PC-3 (cell line): ENCODE results near the gene MAPK1. TPM values are rescaled to one million over a fixed set of nuclear protein-coding genes. Genes with fewer than 3 reads are reported as not detected.
"Not testable (repeated sequence)": the region's sequence is repeated elsewhere in the genome, so short reads cannot be mapped to it uniquely, and the experiment has no call there.

Experiments
- ATAC-seq: fragments of 200-7000 bp; cut with Tn5 transposase; 2 replicates; pipeline ENCODE4 v1.9.1; 2020; ENCODE audit warnings: mild to moderate bottlenecking, moderate library complexity
- BruUV-seq: library from RNA; stranded (reverse); fragments of 400-500 nt; replicated peaks from 2 replicates; lab custom pipeline; 2021; lab: Mats Ljungman, UMichigan
- CTCF ChIA-PET: fragments of 300-600 bp; sonication (Branson Sonifier 250); formaldehyde crosslinking; loops from one replicate; lab custom pipeline; 2022; ENCODE audit warnings: antibody characterized with exemption; lab: Charles Lee
- POLR2A ChIA-PET: fragments of 300-600 bp; sonication (Branson Sonifier 250); formaldehyde crosslinking; loops from one replicate; lab custom pipeline; 2022; ENCODE audit warnings: antibody characterized with exemption; ENCODE audit not compliant: unreplicated experiment; lab: Charles Lee
- DNase-seq: peaks from one replicate; pipeline ENCODE4 v3.0.0-alpha.2; 2015
- H2AFZ ChIP-seq: fragments of 300-600 bp; sonication (generic); 2 replicates; pipeline ENCODE4 v1.6.0; 2016; ENCODE audit warnings: antibody characterized with exemption, low read length
- H3F3A ChIP-seq: fragments of 300-600 bp; sonication (generic); one replicate; pipeline ENCODE4 v1.6.0; 2017; ENCODE audit warnings: antibody characterized with exemption, low read length, control low read depth, mild to moderate bottlenecking; ENCODE audit not compliant: unreplicated experiment
- H3K27ac ChIP-seq: fragments of 300-600 bp; sonication (generic); 2 replicates; pipeline ENCODE4 v1.5.1; 2016; ENCODE audit warnings: mild to moderate bottlenecking, low read length
- H3K27me3 ChIP-seq: fragments of 300-600 bp; sonication (generic); 2 replicates; pipeline ENCODE4 v1.6.1; 2016; ENCODE audit warnings: low read length, mixed read lengths
- H3K36me3 ChIP-seq: fragments of 300-600 bp; sonication (generic); 2 replicates; pipeline ENCODE4 v1.6.1; 2016; ENCODE audit warnings: low read depth, mixed run types, low read length, mixed read lengths
- H3K4me1 ChIP-seq: fragments of 300-600 bp; sonication (generic); 2 replicates; pipeline ENCODE4 v1.5.1; 2016; ENCODE audit warnings: low read length; ENCODE audit not compliant: insufficient read depth
- H3K4me2 ChIP-seq: fragments of 300-600 bp; sonication (generic); 2 replicates; pipeline ENCODE4 v1.6.0; 2016; ENCODE audit warnings: low read length
- H3K4me3 ChIP-seq: fragments of 300-600 bp; sonication (generic); 2 replicates; pipeline ENCODE4 v1.5.1; 2016; ENCODE audit warnings: mild to moderate bottlenecking, low read length, mixed read lengths
- H3K79me2 ChIP-seq: fragments of 300-600 bp; sonication (generic); 2 replicates; pipeline ENCODE4 v1.6.1; 2017; ENCODE audit warnings: low read length, mixed read lengths
- H3K9ac ChIP-seq: fragments of 300-600 bp; sonication (generic); 2 replicates; pipeline ENCODE4 v1.6.0; 2016; ENCODE audit warnings: mild to moderate bottlenecking, low read length
- H3K9me2 ChIP-seq: fragments of 300-600 bp; sonication (generic); replicated peaks from 2 replicates; pipeline ENCODE4 v1.6.1; 2016; ENCODE audit warnings: mixed run types, low read length, mixed read lengths
- H3K9me3 ChIP-seq: fragments of 300-600 bp; sonication (generic); 2 replicates; pipeline ENCODE4 v1.6.1; 2016; ENCODE audit warnings: low read length, mixed read lengths
- H4K20me1 ChIP-seq: fragments of 300-600 bp; sonication (generic); 2 replicates; pipeline ENCODE4 v1.6.1; 2016; ENCODE audit warnings: low read length, mixed read lengths
- CTCF ChIP-seq: fragments of 300-600 bp; sonication (generic); conservative IDR thresholded peaks from 2 replicates; pipeline ENCODE4 v1.5.1; 2017; ENCODE audit warnings: antibody characterized with exemption, low read depth, mild to moderate bottlenecking, low read length
- EZH2 ChIP-seq: fragments of 300-600 bp; sonication (generic); IDR thresholded peaks from one replicate; pipeline ENCODE4 v1.6.1; 2017; ENCODE audit warnings: antibody characterized with exemption, mild to moderate bottlenecking, low read length; ENCODE audit not compliant: unreplicated experiment
- EZH2phosphoT487 ChIP-seq: fragments of 300-600 bp; sonication (generic); IDR thresholded peaks from 2 replicates; pipeline ENCODE4 v1.6.1; 2018; ENCODE audit warnings: mild to moderate bottlenecking, antibody characterized with exemption, low read length, borderline replicate concordance
- intact Hi-C: fragments of 100-400 bp; cut with micrococcal nuclease; formaldehyde crosslinking; loops from 2 replicates; pipeline ENCODE4 v1.9.0; 2023
- total RNA-seq: library from RNA; depleted of rRNA; stranded (reverse); fragments of >200 nt; gene quantifications from 2 replicates; pipeline ENCODE4 v1.2.3, GENCODE V29; 2014

MAPK1 gene
- total RNA-seq, 1 experiment from 2014 or later, result 25.1 TPM

DNA sequence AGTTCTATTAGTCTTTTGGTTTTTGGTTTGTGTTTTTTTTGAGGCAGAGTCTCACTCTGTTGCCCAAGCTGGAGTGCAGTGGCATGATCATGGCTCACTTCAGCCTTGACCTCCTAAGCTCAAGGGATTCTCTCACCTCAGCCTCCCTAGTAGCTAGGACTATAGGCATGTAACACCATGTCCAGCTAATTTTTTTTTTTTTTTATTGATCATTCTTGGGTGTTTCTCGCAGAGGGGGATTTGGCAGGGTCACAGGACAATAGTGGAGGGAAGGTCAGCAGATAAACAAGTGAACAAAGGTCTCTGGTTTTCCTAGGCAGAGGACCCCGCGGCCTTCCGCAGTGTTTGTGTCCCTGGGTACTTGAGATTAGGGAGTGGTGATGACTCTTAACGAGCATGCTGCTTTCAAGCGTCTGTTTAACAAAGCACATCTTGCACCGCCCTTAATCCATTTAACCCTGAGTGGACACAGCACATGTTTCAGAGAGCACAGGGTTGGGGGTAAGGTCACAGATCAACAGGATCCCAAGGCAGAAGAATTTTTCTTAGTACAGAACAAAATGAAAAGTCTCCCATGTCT, 15.4 kb upstream of the MAPK1 start:
- H3K4me3 ChIP-seq, POLR2A ChIA-PET, H3K27me3 ChIP-seq, H3K9me2 ChIP-seq, H2AFZ ChIP-seq, H3K4me1 ChIP-seq, ATAC-seq, H3K27ac ChIP-seq, BruUV-seq, H3K4me2 ChIP-seq, H3K9me3 ChIP-seq, CTCF ChIA-PET, H3F3A ChIP-seq, H3K9ac ChIP-seq, H3K79me2 ChIP-seq, H3K36me3 ChIP-seq, DNase-seq, H4K20me1 ChIP-seq, intact Hi-C loops: not testable (repeated sequence)

DNA sequence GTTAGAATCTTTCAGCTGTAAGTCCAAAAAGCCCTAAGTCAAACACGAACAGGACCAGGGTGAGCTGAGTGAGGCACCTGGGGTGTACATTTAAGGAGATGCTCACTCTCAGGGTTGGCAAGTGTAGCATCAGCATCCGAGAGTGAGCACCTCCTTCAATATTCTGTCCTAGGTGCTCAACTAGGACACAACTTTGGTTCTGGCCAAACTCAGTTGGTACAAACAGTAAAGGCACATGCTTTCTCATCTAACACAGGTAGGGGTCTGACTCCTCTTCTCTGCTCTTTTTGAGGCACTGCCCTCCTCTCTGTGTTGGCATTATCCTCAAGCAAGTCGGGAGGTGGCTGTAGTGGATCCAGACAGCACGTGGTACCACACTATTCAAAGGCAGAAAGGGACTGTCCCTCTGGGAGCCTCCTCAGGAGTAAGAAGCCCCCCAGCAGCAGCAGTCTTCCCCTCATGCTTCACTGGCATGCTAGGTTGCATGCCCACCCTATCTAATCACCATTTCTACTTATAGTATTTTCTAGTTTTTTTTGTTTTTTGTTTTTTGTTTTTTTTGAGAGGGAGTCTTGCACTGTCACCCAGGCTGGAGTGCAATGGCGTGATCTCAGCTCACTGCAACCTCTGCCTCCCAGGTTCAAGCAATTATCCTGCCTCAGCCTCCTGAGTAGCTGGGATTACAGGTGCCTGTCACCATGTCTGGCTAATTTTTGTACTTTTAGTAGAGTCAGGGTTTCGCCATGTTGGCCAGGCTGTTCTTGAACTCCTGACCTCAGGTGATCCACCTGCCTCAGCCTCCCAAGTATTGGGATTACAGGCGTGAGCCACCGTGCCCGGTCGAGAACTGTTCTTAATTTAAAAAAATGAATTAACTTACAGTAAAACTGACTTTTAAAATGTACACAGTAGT, 14.7 kb upstream of the MAPK1 start:
- ChIA-PET POLR2A (no interaction called here), CTCF (no interaction called here)
- Histone ChIP-seq H3K79me2 (no peaks in the 10 kb centered on the region), H3K9me3 (no peaks in the 10 kb centered on the region), H3K4me3 (no peak overlapping the region), H3K4me1 (no peaks in the 10 kb centered on the region), H4K20me1 (no peaks in the 10 kb centered on the region), H3K36me3 (no peaks in the 10 kb centered on the region), H3K4me2 (no peak overlapping the region), H3K27ac (no peak overlapping the region), H3F3A (no peaks in the 10 kb centered on the region), H3K9me2 (no peaks in the 10 kb centered on the region), H3K9ac (no peak overlapping the region), H3K27me3 (no peaks in the 10 kb centered on the region), H2AFZ (no peak overlapping the region)
- no peak for DNase-seq
- BruUV-seq, result no TSS peak
- intact Hi-C loops, result no loop called here
- TF ChIP-seq EZH2phosphoT487 (no peak), EZH2 (no peak), CTCF (no peak)
- no peak for ATAC-seq

DNA sequence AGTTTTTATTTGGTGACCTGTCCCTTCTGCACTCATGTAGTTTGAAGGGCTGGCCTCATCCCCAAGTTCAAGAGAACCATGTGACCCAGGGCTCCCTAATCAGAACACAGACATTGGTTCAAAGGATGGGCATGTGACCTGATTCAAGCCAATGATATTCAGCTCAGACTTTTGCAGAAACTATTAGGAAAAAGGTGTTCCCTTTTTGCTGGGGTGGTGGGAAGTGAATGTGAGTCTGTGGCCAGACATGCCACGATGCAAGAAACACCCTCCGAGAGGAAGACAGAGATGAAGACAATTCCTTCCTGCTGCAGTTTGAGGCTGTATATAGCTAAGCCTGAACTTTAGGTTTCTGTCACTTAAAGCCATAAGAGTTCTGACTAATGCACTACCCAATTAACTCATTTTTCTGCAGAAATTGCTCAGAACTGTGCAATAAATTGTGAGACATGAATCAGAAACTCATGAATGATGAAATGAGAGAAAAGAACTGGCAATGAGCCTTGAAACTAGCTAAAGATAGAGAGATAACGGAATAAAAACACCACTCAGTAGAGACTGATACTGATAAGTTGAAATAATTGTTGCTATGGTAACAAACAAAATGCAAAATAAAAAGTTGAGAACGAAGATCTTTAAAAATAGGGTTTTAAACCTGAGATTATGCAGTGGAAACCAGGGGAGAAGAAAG, 9.2 kb upstream of the MAPK1 start:
- ChIA-PET CTCF (no interaction called here), POLR2A (no interaction called here)
- Histone ChIP-seq H3K4me3 (no peak overlapping the region), H3F3A (no peaks in the 10 kb centered on the region), H3K36me3 (no peaks in the 10 kb centered on the region), H3K9me3 (no peaks in the 10 kb centered on the region), H3K9ac (no peak overlapping the region), H3K4me2 (no peak overlapping the region), H3K9me2 (no peaks in the 10 kb centered on the region), H3K27me3 (no peaks in the 10 kb centered on the region), H3K79me2 (no peaks in the 10 kb centered on the region), H4K20me1 (no peaks in the 10 kb centered on the region), H2AFZ (no peak overlapping the region), H3K27ac (no peak overlapping the region), H3K4me1 (no peaks in the 10 kb centered on the region)
- BruUV-seq, result no TSS peak
- DNase-seq (no peak), ATAC-seq (no peak; the same call in 1 of the 2 replicates)
- intact Hi-C loops, result no loop called here
- TF ChIP-seq CTCF (no peak), EZH2phosphoT487 (no peak), EZH2 (no peak)

DNA sequence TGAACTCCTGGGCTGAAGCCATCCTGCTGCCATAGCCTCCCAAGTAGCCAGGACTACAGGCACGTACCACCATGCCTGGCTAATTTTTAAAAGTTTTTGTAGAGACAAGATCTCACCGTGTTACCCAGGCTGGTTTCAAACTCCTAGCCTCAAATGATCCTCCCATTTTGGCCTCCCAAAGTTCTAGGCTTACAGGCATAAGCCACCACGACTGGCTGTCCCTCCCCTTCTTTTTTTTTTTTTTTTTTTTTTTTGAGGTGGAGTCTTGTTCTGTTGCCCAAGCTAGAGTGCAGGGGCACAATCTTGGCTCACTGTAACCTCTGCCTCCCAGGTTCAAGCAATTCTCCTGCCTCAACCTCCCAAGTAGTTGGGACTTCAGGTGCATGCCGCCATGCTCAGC, 7.5 kb upstream of the MAPK1 start:
- DNase-seq, BruUV-seq, CTCF ChIA-PET, H3K4me3 ChIP-seq, H3K27me3 ChIP-seq, H3K9me3 ChIP-seq, H3K9me2 ChIP-seq, H3K27ac ChIP-seq, H3F3A ChIP-seq, H4K20me1 ChIP-seq, H3K79me2 ChIP-seq, H3K36me3 ChIP-seq, H3K9ac ChIP-seq, H2AFZ ChIP-seq, H3K4me1 ChIP-seq, H3K4me2 ChIP-seq, intact Hi-C loops, ATAC-seq: not testable (repeated sequence)
- POLR2A ChIA-PET, result interaction anchor here (0.6 kb wide), 1 partner anchor 99 kb away, joined by 4 read pairs; no protein-coding TSS in a partner anchor
